Gastroesophageal sphincter (tissue), 4 donors: Measurements from ENCODE around the gene KCTD16. TPM values are rescaled to one million over a fixed set of nuclear protein-coding genes. Genes with fewer than 3 reads are reported as not detected.

Experiments
- ATAC-seq: fragments of 150-250 bp; one replicate; pipeline ENCODE4 v1.9.1; 2016; ENCODE audit warnings: mild to moderate bottlenecking, moderate library complexity
- H3K27ac ChIP-seq, 4 donors: fragments of 200-600 bp; sonication (generic) in 3 of 4; 1 replicate in 3 of 4; 2 replicates in 1 of 4; pipeline ENCODE4 v1.5.1; 2016 to 2019
- H3K27me3 ChIP-seq: fragments of 200-600 bp; sonication (generic); one replicate; pipeline ENCODE4 v1.5.1; 2019
- H3K36me3 ChIP-seq, 2 donors: fragments of 200-600 bp; sonication (generic); one replicate each; pipeline ENCODE4 v1.5.1; 2019; ENCODE audit warnings: control low read depth in 1 of 2
- H3K4me1 ChIP-seq, 3 donors: fragments of 200-600 bp; sonication (generic); 1 replicate in 2 of 3; 2 replicates in 1 of 3; pipeline ENCODE4 v1.5.1; 2016 to 2019; ENCODE audit warnings: control low read depth in 2 of 3
- H3K4me3 ChIP-seq, 2 donors: fragments of 200-600 bp; sonication (generic); one replicate each; pipeline ENCODE4 v1.5.1; 2019; ENCODE audit warnings: mild to moderate bottlenecking in 1 of 2, moderate library complexity in 1 of 2
- H3K9me3 ChIP-seq, 3 donors: fragments of 200-600 bp; sonication (generic); one replicate each; pipeline ENCODE4 v1.5.1; 2017 to 2019; ENCODE audit warnings: control low read depth in 2 of 3
- EP300 ChIP-seq: sonication (generic); formaldehyde crosslinking; IDR thresholded peaks from one replicate; pipeline ENCODE4 v1.6.1; 2017; ENCODE audit warnings: antibody characterized with exemption, mild to moderate bottlenecking
- POLR2A ChIP-seq, 2 donors: fragments of 450-650 bp; IDR thresholded peaks; one replicate each; pipeline ENCODE4 v1.6.1; 2017; ENCODE audit warnings: antibody characterized with exemption in 2 of 2, mild to moderate bottlenecking in 2 of 2, moderate library complexity in 1 of 2
- POLR2AphosphoS5 ChIP-seq: sonication (generic); formaldehyde crosslinking; IDR thresholded peaks from one replicate; pipeline ENCODE4 v1.6.1; 2017; ENCODE audit warnings: antibody characterized with exemption
- WGBS, 2 donors: methylation state at CpG; one replicate each; pipeline ENCODE4 v1.1.5; 2018; ENCODE audit warnings: low coverage in 1 of 2; 5-methylcytosine and 5-hydroxymethylcytosine counted together
- total RNA-seq, 4 donors: library from RNA; depleted of rRNA; stranded (reverse); fragments of >200 nt; gene quantifications; one replicate each; pipeline ENCODE4 v1.1.0, GENCODE V29; 2016
- TF ChIP-seq, protein P1 (sequence below), 4 experiments: fragments of 200-600 bp in 2 of 4; fragments of 450-650 bp in 2 of 4; sonication (generic) in 1 of 4; IDR thresholded peaks; one replicate each; pipeline ENCODE4 v1.5.1; 2017 to 2019; ENCODE audit warnings: antibody characterized with exemption in 4 of 4, mild to moderate bottlenecking in 2 of 4, moderate library complexity in 2 of 4

KCTD16 gene
- total RNA-seq, 4 donors from 2014 or later, result 0.05 to 0.13 (median 0.12) TPM; not detected in 1

DNA sequence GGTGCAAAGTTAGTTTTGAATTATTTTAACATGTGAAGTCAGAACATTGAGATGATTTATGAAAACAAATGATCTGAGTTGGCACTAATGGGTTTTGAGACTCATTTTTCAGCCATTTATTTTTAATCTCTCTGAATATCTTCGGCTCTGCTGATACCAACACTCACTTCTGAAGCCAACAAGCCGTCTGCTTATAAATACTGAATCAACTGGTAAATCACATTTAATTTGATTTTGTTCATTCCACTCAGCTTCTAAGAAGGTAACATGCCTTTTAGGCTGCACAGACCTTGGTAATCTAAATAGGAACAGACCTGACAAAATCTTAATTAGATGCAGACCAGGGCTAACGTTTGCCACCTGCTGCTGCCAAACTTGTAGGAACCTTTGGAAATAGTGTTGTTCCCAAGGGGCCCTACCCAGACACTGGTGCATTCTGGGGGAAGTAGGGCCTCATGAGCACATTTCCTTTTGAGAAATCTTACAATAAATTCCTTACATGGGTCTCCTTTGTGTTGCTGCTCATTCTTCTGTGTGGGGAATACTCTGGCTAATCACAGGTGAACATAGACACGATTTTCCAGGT, 182.2 kb downstream of the KCTD16 start:
- ATAC-seq, result no peak
- 24 to 32% methylated on average over 4 of the region's 4 CpGs for WGBS, 2 donors
- Histone ChIP-seq H3K9me3 (no peaks in the 10 kb centered on the region), H3K36me3 (no peaks in the 10 kb centered on the region), H3K27me3 (no peaks in the 10 kb centered on the region), H3K4me1 (no peaks in the 10 kb centered on the region), H3K27ac (no peak overlapping the region), H3K4me3 (no peak overlapping the region)
- TF ChIP-seq, protein P1, sequence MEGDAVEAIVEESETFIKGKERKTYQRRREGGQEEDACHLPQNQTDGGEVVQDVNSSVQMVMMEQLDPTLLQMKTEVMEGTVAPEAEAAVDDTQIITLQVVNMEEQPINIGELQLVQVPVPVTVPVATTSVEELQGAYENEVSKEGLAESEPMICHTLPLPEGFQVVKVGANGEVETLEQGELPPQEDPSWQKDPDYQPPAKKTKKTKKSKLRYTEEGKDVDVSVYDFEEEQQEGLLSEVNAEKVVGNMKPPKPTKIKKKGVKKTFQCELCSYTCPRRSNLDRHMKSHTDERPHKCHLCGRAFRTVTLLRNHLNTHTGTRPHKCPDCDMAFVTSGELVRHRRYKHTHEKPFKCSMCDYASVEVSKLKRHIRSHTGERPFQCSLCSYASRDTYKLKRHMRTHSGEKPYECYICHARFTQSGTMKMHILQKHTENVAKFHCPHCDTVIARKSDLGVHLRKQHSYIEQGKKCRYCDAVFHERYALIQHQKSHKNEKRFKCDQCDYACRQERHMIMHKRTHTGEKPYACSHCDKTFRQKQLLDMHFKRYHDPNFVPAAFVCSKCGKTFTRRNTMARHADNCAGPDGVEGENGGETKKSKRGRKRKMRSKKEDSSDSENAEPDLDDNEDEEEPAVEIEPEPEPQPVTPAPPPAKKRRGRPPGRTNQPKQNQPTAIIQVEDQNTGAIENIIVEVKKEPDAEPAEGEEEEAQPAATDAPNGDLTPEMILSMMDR (IDR thresholded peaks at IDR 0.05), result no peak
- TF ChIP-seq EP300 (no peak), POLR2AphosphoS5 (no peak), POLR2A (IDR thresholded peaks at IDR 0.05) (no peak)

DNA sequence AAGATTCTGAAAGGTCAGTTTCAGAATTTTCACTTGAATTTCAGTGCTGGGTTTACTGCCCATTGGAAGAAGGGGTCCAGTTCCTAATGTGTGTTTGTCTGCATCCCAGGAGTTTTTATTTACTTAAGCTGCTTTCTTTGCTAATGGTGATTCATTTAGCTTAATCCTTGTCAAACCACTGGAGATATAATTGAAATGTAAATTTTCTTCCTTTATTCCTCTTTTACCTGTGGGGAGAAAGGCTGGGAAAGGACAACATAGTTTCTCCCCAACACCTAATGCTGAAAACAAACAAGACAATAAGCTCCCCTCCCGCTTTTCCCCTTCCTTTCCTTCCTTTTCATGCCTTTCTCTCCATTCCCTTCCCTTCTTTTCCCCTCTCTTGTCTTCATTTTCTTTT, 185.8 kb downstream of the KCTD16 start:
- no peaks in the 10 kb centered on the region for H3K27me3 ChIP-seq
- no peak overlapping the region for H3K27ac ChIP-seq
- 67 to 76% methylated on average over 1 of the region's 1 CpG for WGBS, 2 donors
- no peaks in the 10 kb centered on the region for H3K9me3 ChIP-seq
- ATAC-seq, result no peak
- no peak overlapping the region for H3K4me3 ChIP-seq
- TF ChIP-seq POLR2A (IDR thresholded peaks at IDR 0.05), result no peak
- no peak for TF ChIP-seq EP300
- no peak for TF ChIP-seq POLR2AphosphoS5
- TF ChIP-seq, protein P1 (IDR thresholded peaks at IDR 0.05), result no peak
- H3K4me1 ChIP-seq, result no peaks in the 10 kb centered on the region
- H3K36me3 ChIP-seq, result no peaks in the 10 kb centered on the region

DNA sequence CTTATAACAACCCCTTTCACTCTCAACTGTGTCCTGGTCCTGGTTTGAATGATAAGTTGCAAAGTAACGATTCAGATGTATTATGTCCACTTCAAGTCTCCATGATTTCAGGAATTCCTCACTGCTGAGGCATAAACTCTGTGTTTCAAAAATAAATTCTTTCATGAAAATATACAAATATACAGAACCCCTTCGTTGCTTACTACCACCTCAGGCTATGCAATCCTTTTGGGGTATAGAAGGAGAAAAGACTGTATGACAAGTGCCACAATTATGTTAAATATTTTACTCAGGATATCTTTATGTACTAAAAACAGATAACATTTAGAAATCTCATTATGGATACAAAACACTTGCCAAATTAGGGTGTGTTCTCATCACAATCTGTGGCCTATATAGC, 190.7 kb downstream of the KCTD16 start:
- TF ChIP-seq POLR2A (IDR thresholded peaks at IDR 0.05), result no peak
- no peak for TF ChIP-seq EP300
- TF ChIP-seq, protein P1 (IDR thresholded peaks at IDR 0.05), result no peak
- TF ChIP-seq POLR2AphosphoS5, result no peak
- WGBS, 2 donors, result 67 to 70% methylated on average over 2 of the region's 2 CpGs
- ATAC-seq, result no peak

DNA sequence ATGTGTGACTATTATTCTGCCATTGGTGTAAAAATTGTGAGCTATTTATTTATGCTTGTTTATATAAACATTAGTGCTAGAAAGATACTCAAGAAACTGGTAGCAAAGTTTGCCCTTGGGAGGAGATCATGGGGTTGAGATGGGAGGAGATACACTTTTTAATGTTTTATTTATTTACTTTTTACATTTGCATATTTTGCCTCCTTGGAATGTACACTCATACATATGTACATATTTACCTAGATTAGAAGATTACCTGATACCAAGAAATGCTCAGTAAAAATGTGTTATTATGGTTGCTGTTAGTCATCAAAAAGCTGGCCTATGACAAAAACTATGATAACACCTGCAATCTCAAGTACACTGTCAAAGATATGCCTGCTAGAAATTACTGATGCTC, 195.2 kb downstream of the KCTD16 start:
- ATAC-seq, result no peak
- H3K4me3 ChIP-seq, result no peak overlapping the region
- no peak overlapping the region for H3K27ac ChIP-seq
- no peak for TF ChIP-seq POLR2A (IDR thresholded peaks at IDR 0.05)
- TF ChIP-seq, protein P1 (IDR thresholded peaks at IDR 0.05), result no peak
- no peak for TF ChIP-seq POLR2AphosphoS5
- no peak for TF ChIP-seq EP300
- H3K4me1 ChIP-seq, result no peaks in the 10 kb centered on the region
- no peaks in the 10 kb centered on the region for H3K9me3 ChIP-seq
- H3K36me3 ChIP-seq, result no peaks in the 10 kb centered on the region
- no peaks in the 10 kb centered on the region for H3K27me3 ChIP-seq

More for the DNA sequence above, 190.7 kb downstream of the KCTD16 start:
- Histone ChIP-seq H3K4me1 (no peaks in the 10 kb centered on the region), H3K4me3 (no peak overlapping the region), H3K36me3 (no peaks in the 10 kb centered on the region), H3K27me3 (no peaks in the 10 kb centered on the region), H3K27ac (no peak overlapping the region), H3K9me3 (no peaks in the 10 kb centered on the region)

DNA sequence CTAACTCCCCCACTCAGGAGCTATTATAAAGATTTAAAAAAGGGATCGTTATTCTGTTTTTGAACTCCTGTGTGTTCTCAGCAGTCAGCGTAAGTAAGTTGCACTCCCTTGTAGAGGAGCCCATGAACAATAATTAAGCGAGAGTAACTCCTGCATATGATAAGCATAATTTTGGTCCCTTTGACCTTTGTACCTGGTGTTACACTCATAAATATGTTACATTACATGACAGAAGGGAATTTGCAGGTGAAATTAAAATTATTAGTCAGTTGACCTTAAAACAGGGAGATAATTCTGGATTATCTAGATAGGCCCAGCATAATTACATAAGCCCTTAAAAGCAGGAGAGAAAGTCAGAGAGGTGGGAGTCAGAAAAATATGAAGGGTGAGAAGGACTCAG, 197.3 kb downstream of the KCTD16 start:
- no peak for ATAC-seq
- no peak for TF ChIP-seq EP300
- TF ChIP-seq, protein P1 (IDR thresholded peaks at IDR 0.05), result no peak
- TF ChIP-seq POLR2A (IDR thresholded peaks at IDR 0.05), result no peak
- TF ChIP-seq POLR2AphosphoS5, result no peak
- Histone ChIP-seq H3K4me1 (no peaks in the 10 kb centered on the region), H3K27me3 (no peaks in the 10 kb centered on the region), H3K4me3 (no peak overlapping the region), H3K9me3 (no peaks in the 10 kb centered on the region), H3K27ac (no peak overlapping the region), H3K36me3 (no peaks in the 10 kb centered on the region)
- WGBS, 2 donors, result 79 to 86% methylated on average over 3 of the region's 3 CpGs
